GM19468 (cell line): Measurements from ENCODE around the gene ST6GAL1.
"Not testable (repeated sequence)": the region's sequence is repeated elsewhere in the genome, so short reads cannot be mapped to it uniquely, and the experiment has no call there.

Source experiments
- ATAC-seq: cut with Tn5 transposase; IDR thresholded peaks from one replicate; pipeline ENCODE4 v1.9.1; 2021; ENCODE audit warnings: mild to moderate bottlenecking, moderate library complexity, moderate number of reproducible peaks; ENCODE audit not compliant: unreplicated experiment; ENCODE audit errors: extremely low read depth

The ST6GAL1 gene

GRCh38 chr3:186937017-186937875, 6.9 kb downstream of the ST6GAL1 start:
- ATAC-seq: no peak

- no peak for ATAC-seq
Observed at GRCh38 chr3:186938716-186939115, 8.4 kb downstream of the ST6GAL1 start.

- ATAC-seq: no peak
Observed at GRCh38 chr3:186939536-186939935, 9.2 kb downstream of the ST6GAL1 start.

- ATAC-seq: no peak
Observed at GRCh38 chr3:186940967-186941366, 10.6 kb downstream of the ST6GAL1 start.

GRCh38 chr3:186942168-186942567, 11.8 kb downstream of the ST6GAL1 start:
- no peak for ATAC-seq

GRCh38 chr3:186945255-186945823, 15.0 kb downstream of the ST6GAL1 start:
- no peak for ATAC-seq

- no peak for ATAC-seq
Observed at GRCh38 chr3:186946756-186947375, 16.5 kb downstream of the ST6GAL1 start.

- no peak for ATAC-seq
Observed at GRCh38 chr3:186949281-186949982, 19.1 kb downstream of the ST6GAL1 start.

- ATAC-seq: no peak
Observed at GRCh38 chr3:186950402-186951093, 20.2 kb downstream of the ST6GAL1 start.

GRCh38 chr3:186951640-186952552, 21.6 kb downstream of the ST6GAL1 start:
- no peak for ATAC-seq

- no peak for ATAC-seq
Observed at GRCh38 chr3:186953011-186953487, 22.7 kb downstream of the ST6GAL1 start.

- ATAC-seq: not testable (repeated sequence)
Observed at GRCh38 chr3:186953992-186954699, 23.8 kb downstream of the ST6GAL1 start.

- no peak for ATAC-seq
Observed at GRCh38 chr3:186955898-186956696, 25.8 kb downstream of the ST6GAL1 start.

- no peak for ATAC-seq
Observed at GRCh38 chr3:186959029-186959624, 28.8 kb downstream of the ST6GAL1 start.

GRCh38 chr3:186960347-186960746, 30.0 kb downstream of the ST6GAL1 start:
- ATAC-seq: no peak

GRCh38 chr3:186962445-186962844, 32.1 kb downstream of the ST6GAL1 start:
- no peak for ATAC-seq

- ATAC-seq: no peak
Observed at GRCh38 chr3:186963636-186964035, 33.3 kb downstream of the ST6GAL1 start.
